Hepatocyte (in vitro differentiated cells): ENCODE results near the gene MUCL3. TPM values are rescaled to one million over a fixed set of nuclear protein-coding genes. Genes with fewer than 3 reads are reported as not detected.

Source experiments
- DNase-seq: peaks from one replicate; pipeline ENCODE4 v3.0.0-alpha.2; 2016; ENCODE audit warnings: low spot score
- H2AFZ ChIP-seq: fragments of 200-600 bp; sonication (generic); 2 replicates; pipeline ENCODE4 v1.6.0; 2016; ENCODE audit warnings: antibody characterized with exemption, mild to moderate bottlenecking
- H3K27ac ChIP-seq: fragments of 200-600 bp; sonication (generic); 2 replicates; pipeline ENCODE4 v1.5.1; 2016; ENCODE audit warnings: mild to moderate bottlenecking
- H3K27me3 ChIP-seq: fragments of 200-600 bp; sonication (generic); 2 replicates; pipeline ENCODE4 v1.6.1; 2016
- H3K36me3 ChIP-seq: fragments of 200-600 bp; sonication (generic); replicated peaks from 2 replicates; pipeline ENCODE4 v1.5.1; 2016; ENCODE audit warnings: low read depth; ENCODE audit not compliant: insufficient read depth
- H3K4me1 ChIP-seq: fragments of 200-600 bp; sonication (generic); 2 replicates; pipeline ENCODE4 v1.5.1; 2016; ENCODE audit warnings: mild to moderate bottlenecking, moderate library complexity; ENCODE audit not compliant: insufficient read depth
- H3K4me2 ChIP-seq: fragments of 200-600 bp; sonication (generic); 2 replicates; pipeline ENCODE4 v1.6.0; 2016
- H3K4me3 ChIP-seq: fragments of 200-600 bp; sonication (generic); 2 replicates; pipeline ENCODE4 v1.5.1; 2016; ENCODE audit warnings: mild to moderate bottlenecking
- H3K79me2 ChIP-seq: fragments of 200-600 bp; sonication (generic); 2 replicates; pipeline ENCODE4 v1.6.0; 2017; ENCODE audit warnings: mild to moderate bottlenecking
- H3K9me2 ChIP-seq: fragments of 200-600 bp; sonication (generic); replicated peaks from 2 replicates; pipeline ENCODE4 v1.6.0; 2017; ENCODE audit warnings: mild to moderate bottlenecking; ENCODE audit not compliant: insufficient read depth
- H3K9me3 ChIP-seq: fragments of 200-600 bp; sonication (generic); 2 replicates; pipeline ENCODE4 v1.5.1; 2016; ENCODE audit warnings: low read depth, mild to moderate bottlenecking
- H4K20me1 ChIP-seq: fragments of 200-600 bp; sonication (generic); 2 replicates; pipeline ENCODE4 v1.6.0; 2016; ENCODE audit warnings: mild to moderate bottlenecking; ENCODE audit not compliant: insufficient read depth, poor library complexity, severe bottlenecking
- EZH2 ChIP-seq: fragments of 200-600 bp; sonication (generic); IDR thresholded peaks from 2 replicates; pipeline ENCODE4 v1.6.1; 2016; ENCODE audit warnings: antibody characterized with exemption, mild to moderate bottlenecking, borderline replicate concordance
- EZH2phosphoT487 ChIP-seq: fragments of 200-600 bp; sonication (generic); IDR thresholded peaks from one replicate; pipeline ENCODE4 v1.6.1; 2018; ENCODE audit warnings: antibody characterized with exemption, mild to moderate bottlenecking, low read depth, moderate library complexity; ENCODE audit not compliant: unreplicated experiment, severe bottlenecking
- WGBS: methylation state at CpG from one replicate; pipeline ENCODE4 v1.1.6; 2016; ENCODE audit warnings: low lambda C conversion rate; ENCODE audit errors: missing lambda C conversion rate; 5-methylcytosine and 5-hydroxymethylcytosine counted together
- polyA plus RNA-seq: library from polyadenylated mRNA; unstranded; fragments of >200 nt; fragmentation: Nextera tagmentation; extraction: Ambion mirVana; gene quantifications from 2 replicates; pipeline ENCODE4 v1.2.1, GENCODE V29; 2016
- total RNA-seq: library from RNA; depleted of rRNA; stranded (reverse); fragments of >200 nt; gene quantifications from 2 replicates; pipeline ENCODE4 v1.2.3, GENCODE V29; 2014
- TF ChIP-seq, protein P1 (sequence below): fragments of 200-600 bp; sonication (generic); IDR thresholded peaks from 2 replicates; pipeline ENCODE4 v1.5.1; 2016; ENCODE audit warnings: antibody characterized with exemption, mild to moderate bottlenecking; ENCODE audit not compliant: poor library complexity

Gene MUCL3
- total and polyA plus RNA-seq, 2 experiments from 2014 or later: 0.11 to 0.13 TPM

DNA sequence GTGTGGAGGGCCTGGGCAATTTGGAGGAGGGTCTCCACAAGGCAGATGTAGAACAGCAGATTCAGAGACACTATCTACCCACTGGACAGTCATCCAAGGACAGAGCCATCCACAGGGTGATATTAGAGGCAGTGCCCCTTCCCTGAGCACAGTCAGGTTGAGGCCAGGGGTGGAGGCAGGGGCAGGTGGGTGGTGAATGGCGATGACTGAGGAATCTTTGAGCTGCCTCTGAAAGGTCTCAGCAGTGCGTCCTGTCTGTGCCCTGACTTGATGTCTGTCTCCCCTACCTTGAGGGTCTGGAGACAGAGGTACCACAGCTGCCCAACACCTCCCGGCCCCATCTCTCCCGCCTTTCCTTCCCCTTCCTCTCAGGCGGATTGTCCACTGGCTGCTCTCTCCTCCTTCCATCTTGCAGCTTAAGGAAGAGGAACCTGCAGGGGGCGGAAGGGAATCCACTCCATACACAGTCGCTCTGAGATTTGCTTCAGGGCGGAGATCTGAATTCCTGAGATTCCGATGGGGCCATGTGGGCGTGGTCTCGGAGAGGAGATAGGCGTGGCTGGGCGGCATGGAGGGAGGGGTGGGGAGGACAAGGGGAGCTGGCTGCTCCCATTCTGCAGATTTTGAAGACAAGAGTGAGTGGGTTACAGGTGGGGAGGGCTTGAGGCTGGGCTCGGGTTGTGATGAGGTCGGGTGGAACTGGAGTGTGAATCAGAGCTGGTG, 1.7 kb downstream of the MUCL3 start:
- Histone ChIP-seq H3K4me1 (peaks cover 4% of the 10 kb centered on the region), H3K4me2 (no peak overlapping the region), H3K27ac (no peak overlapping the region), H3K9me2 (no peaks in the 10 kb centered on the region), H3K27me3 (no peaks in the 10 kb centered on the region), H3K79me2 (no peaks in the 10 kb centered on the region), H3K36me3 (no peaks in the 10 kb centered on the region), H4K20me1 (no peaks in the 10 kb centered on the region), H3K4me3 (no peak overlapping the region), H2AFZ (no peak overlapping the region), H3K9me3 (no peaks in the 10 kb centered on the region)
- peak; percentile 90 for DNase-seq
- WGBS: 28% methylated on average over 15 of the region's 15 CpGs
- TF ChIP-seq, protein P1, sequence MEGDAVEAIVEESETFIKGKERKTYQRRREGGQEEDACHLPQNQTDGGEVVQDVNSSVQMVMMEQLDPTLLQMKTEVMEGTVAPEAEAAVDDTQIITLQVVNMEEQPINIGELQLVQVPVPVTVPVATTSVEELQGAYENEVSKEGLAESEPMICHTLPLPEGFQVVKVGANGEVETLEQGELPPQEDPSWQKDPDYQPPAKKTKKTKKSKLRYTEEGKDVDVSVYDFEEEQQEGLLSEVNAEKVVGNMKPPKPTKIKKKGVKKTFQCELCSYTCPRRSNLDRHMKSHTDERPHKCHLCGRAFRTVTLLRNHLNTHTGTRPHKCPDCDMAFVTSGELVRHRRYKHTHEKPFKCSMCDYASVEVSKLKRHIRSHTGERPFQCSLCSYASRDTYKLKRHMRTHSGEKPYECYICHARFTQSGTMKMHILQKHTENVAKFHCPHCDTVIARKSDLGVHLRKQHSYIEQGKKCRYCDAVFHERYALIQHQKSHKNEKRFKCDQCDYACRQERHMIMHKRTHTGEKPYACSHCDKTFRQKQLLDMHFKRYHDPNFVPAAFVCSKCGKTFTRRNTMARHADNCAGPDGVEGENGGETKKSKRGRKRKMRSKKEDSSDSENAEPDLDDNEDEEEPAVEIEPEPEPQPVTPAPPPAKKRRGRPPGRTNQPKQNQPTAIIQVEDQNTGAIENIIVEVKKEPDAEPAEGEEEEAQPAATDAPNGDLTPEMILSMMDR: peak; percentile 50
- TF ChIP-seq EZH2: no peak

DNA sequence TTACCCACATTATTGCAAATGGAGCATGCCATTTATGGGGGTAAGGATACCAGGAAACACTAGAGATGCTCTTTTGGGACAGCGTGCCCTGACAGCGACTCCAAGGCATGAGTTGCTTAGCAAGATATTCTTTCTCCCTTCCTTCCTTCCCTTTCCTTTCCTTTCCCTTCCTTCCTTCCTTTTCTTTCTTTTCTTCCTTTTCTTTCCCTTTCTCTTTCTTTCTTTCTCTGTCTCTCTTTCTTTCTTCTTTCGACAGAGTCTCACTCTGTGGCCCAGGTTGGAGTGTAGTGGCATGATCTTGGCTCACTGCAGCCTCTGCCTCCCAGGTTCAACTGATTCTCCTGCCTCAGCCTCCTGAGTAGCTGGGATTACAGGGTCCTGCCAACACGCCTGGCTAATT, 3.3 kb downstream of the MUCL3 start:
- Histone ChIP-seq H2AFZ (no peak overlapping the region), H3K79me2 (no peaks in the 10 kb centered on the region), H3K9me3 (no peaks in the 10 kb centered on the region), H3K36me3 (no peaks in the 10 kb centered on the region), H3K27ac (no peak overlapping the region), H3K4me3 (no peak overlapping the region), H4K20me1 (no peaks in the 10 kb centered on the region), H3K9me2 (no peaks in the 10 kb centered on the region), H3K27me3 (no peaks in the 10 kb centered on the region), H3K4me2 (no peak overlapping the region), H3K4me1 (peaks cover 4% of the 10 kb centered on the region)
- TF ChIP-seq EZH2: no peak
- no peak for TF ChIP-seq EZH2phosphoT487
- TF ChIP-seq, protein P1: no peak
- WGBS: 94% methylated on average over 4 of the region's 4 CpGs
- no peak for DNase-seq

DNA sequence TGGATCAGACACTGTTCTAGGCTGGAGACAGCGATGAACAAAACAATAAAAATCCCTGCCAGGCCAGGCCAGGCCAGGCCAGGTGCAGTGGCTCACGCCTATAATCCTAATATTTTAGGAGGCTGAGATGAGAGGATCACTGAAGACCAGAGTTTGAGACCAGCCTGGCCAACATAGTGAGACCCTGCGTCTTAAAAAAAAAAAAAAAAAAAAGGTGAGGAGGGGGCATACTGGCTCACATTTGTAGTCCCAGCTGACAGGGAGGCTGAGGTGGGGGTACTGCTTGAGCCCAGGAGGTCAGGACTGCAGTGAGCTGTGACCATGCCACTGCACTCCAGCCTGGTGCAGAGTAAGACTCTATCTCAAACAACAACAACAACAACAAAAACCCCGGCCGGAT, 4.5 kb downstream of the MUCL3 start:
- H3K9me3 ChIP-seq: no peaks in the 10 kb centered on the region
- no peaks in the 10 kb centered on the region for H4K20me1 ChIP-seq
- H3K4me3 ChIP-seq: no peak overlapping the region
- no peak overlapping the region for H3K27ac ChIP-seq
- H3K9me2 ChIP-seq: no peaks in the 10 kb centered on the region
- DNase-seq: no peak
- H3K27me3 ChIP-seq: no peaks in the 10 kb centered on the region
- no peaks in the 10 kb centered on the region for H3K36me3 ChIP-seq
- no peak overlapping the region for H3K4me2 ChIP-seq
- H3K79me2 ChIP-seq: no peaks in the 10 kb centered on the region
- 94% methylated on average over 5 of the region's 5 CpGs for WGBS
- H2AFZ ChIP-seq: no peak overlapping the region
- peaks cover 4% of the 10 kb centered on the region for H3K4me1 ChIP-seq
- no peak for TF ChIP-seq EZH2phosphoT487

DNA sequence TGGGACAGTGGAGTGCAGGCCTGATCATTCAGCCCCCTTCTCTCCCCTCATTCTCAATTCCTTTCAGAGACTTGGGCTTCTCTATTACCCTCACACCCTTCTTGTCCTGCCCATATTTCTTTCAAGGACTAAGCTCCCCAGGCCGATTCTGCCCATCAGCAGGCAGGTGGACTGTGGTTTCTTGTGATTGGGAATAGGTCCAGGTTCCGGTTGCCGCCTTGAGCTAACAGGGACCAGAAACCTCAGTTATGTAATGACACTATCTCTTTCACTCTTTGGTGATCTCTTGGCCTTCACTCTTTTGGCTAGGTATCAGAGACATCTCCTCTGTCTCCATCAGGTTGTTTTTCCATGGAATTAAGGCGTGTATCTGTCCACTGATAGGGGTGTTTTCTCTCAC, 6.5 kb downstream of the MUCL3 start:
- Histone ChIP-seq H3K36me3 (no peaks in the 10 kb centered on the region), H3K79me2 (no peaks in the 10 kb centered on the region), H2AFZ (no peak overlapping the region), H3K9me3 (no peaks in the 10 kb centered on the region), H3K4me2 (no peak overlapping the region), H3K4me1 (peaks cover 3% of the 10 kb centered on the region), H4K20me1 (no peaks in the 10 kb centered on the region), H3K4me3 (no peak overlapping the region), H3K9me2 (no peaks in the 10 kb centered on the region), H3K27ac (no peak overlapping the region), H3K27me3 (peaks cover 2% of the 10 kb centered on the region)
- no peak for DNase-seq
- WGBS: 85% methylated on average over 4 of the region's 4 CpGs
- no peak for TF ChIP-seq EZH2phosphoT487
- no peak for TF ChIP-seq EZH2
- TF ChIP-seq, protein P1: no peak
